ENCODE data around the gene ZEB2. TPM values are rescaled to one million over a fixed set of nuclear protein-coding genes. Genes with fewer than 3 reads are reported as not detected.
A peak's percentile ranks its signal among the peaks of the same experiment; 100 is the strongest.
"Not testable (repeated sequence)": the region's sequence is repeated elsewhere in the genome, so short reads cannot be mapped to it uniquely, and the experiment has no call there.

The ZEB2 gene
- total RNA-seq, 2 donors from 2014 or later, result 118 to 131 TPM

GRCh38 chr2:144385381-144385780, 134.5 kb downstream of the ZEB2 start:
- no peak for DNase-seq
- no peak for ATAC-seq
- intact Hi-C loops (cut with DNase I), result no loop called here

- intact Hi-C loops (cut with DNase I), result no loop called here
- ATAC-seq, result no peak
These were observed 136.3 kb downstream of the ZEB2 start for GRCh38 chr2:144383571-144384100.

GRCh38 chr2:144382849-144383248, 137.1 kb downstream of the ZEB2 start:
- ATAC-seq (peak; percentile 48), DNase-seq (no peak)
- intact Hi-C loops (cut with DNase I), result no loop called here

More at GRCh38 chr2:144383571-144384100, 136.3 kb downstream of the ZEB2 start:
- DNase-seq, result no peak

- DNase-seq (no peak), ATAC-seq (no peak)
- intact Hi-C loops (cut with DNase I), result no loop called here
These were observed 138.2 kb downstream of the ZEB2 start for GRCh38 chr2:144381716-144382115.

GRCh38 chr2:144379851-144380311, 140.0 kb downstream of the ZEB2 start:
- intact Hi-C loops (cut with DNase I), result no loop called here
- ATAC-seq (peak; percentile 72 to 76), DNase-seq (peak; percentile 36)

GRCh38 chr2:144378551-144378950, 141.4 kb downstream of the ZEB2 start:
- intact Hi-C loops (cut with DNase I), result no loop called here
- no peak for DNase-seq
- ATAC-seq, result peak in 1 of 2 donors; percentile 32

GRCh38 chr2:144377914-144378313, 142.0 kb downstream of the ZEB2 start:
- intact Hi-C loops (cut with DNase I), result no loop called here
- DNase-seq, result no peak
- ATAC-seq, result peak in 1 of 2 donors; percentile 5

GRCh38 chr2:144376926-144377325, 143.0 kb downstream of the ZEB2 start:
- ATAC-seq (no peak), DNase-seq (no peak)
- intact Hi-C loops (cut with DNase I), result no loop called here

GRCh38 chr2:144376460-144376859, 143.5 kb downstream of the ZEB2 start:
- intact Hi-C loops (cut with DNase I), result no loop called here
- ATAC-seq (no peak), DNase-seq (no peak)

- intact Hi-C loops (cut with DNase I), result no loop called here
- no peak for DNase-seq
- ATAC-seq, result no peak
These were observed 145.7 kb downstream of the ZEB2 start for GRCh38 chr2:144374163-144374661.

- intact Hi-C loops (cut with DNase I), result no loop called here
- ATAC-seq (peak; percentile 29 to 34), DNase-seq (no peak)
These were observed 147.4 kb downstream of the ZEB2 start for GRCh38 chr2:144372410-144373080.

GRCh38 chr2:144370937-144371584, 148.9 kb downstream of the ZEB2 start:
- ATAC-seq, result no peak
- no peak for DNase-seq
- intact Hi-C loops (cut with DNase I), result no loop called here

- DNase-seq (no peak), ATAC-seq (no peak)
- intact Hi-C loops (cut with DNase I), result no loop called here
These were observed 150.5 kb downstream of the ZEB2 start for GRCh38 chr2:144369416-144369815.

- ATAC-seq (no peak), DNase-seq (no peak)
- intact Hi-C loops (cut with DNase I), result no loop called here
These were observed 153.0 kb downstream of the ZEB2 start for GRCh38 chr2:144366825-144367429.

- intact Hi-C loops (cut with DNase I), result no loop called here
- DNase-seq (no peak), ATAC-seq (no peak)
These were observed 154.8 kb downstream of the ZEB2 start for GRCh38 chr2:144364944-144365738.

- intact Hi-C loops (cut with DNase I); ATAC-seq; DNase-seq: not testable (repeated sequence)
These were observed 155.7 kb downstream of the ZEB2 start for GRCh38 chr2:144364247-144364646.

- ATAC-seq (no peak), DNase-seq (no peak)
- intact Hi-C loops (cut with DNase I), result no loop called here
These were observed 157.5 kb downstream of the ZEB2 start for GRCh38 chr2:144362401-144362800.

- intact Hi-C loops (cut with DNase I), result no loop called here
- DNase-seq (no peak), ATAC-seq (no peak)
These were observed 158.2 kb downstream of the ZEB2 start for GRCh38 chr2:144361742-144362141.

- ATAC-seq (no peak), DNase-seq (no peak)
- intact Hi-C loops (cut with DNase I), result no loop called here
These were observed 160.2 kb downstream of the ZEB2 start for GRCh38 chr2:144359684-144360083.

All from left cardiac atrium (tissue), 4 donors.